Ascending aorta (tissue), 2 donors: Measurements from ENCODE around the gene APBA2. TPM values are rescaled to one million over a fixed set of nuclear protein-coding genes. Genes with fewer than 3 reads are reported as not detected.

Experiments used
- DNase-seq, 2 donors: peaks; one replicate each; pipeline ENCODE4 v3.0.0-alpha.2; 2019; ENCODE audit warnings: low spot score in 2 of 2
- H3K27ac ChIP-seq, 2 donors: fragments of 200-600 bp; sonication (generic); one replicate each; pipeline ENCODE4 v1.5.1; 2016 to 2017; ENCODE audit warnings: mild to moderate bottlenecking in 1 of 2
- H3K27me3 ChIP-seq: fragments of 200-600 bp; sonication (generic); one replicate; pipeline ENCODE4 v1.5.1; 2017
- H3K36me3 ChIP-seq, 2 donors: fragments of 200-600 bp; sonication (generic); one replicate each; pipeline ENCODE4 v1.5.1; 2016
- H3K4me1 ChIP-seq, 2 donors: fragments of 200-600 bp; sonication (generic); one replicate each; pipeline ENCODE4 v1.5.1; 2016 to 2017; ENCODE audit warnings: mild to moderate bottlenecking in 1 of 2
- H3K4me3 ChIP-seq, 2 donors: fragments of 200-600 bp; sonication (generic); one replicate each; pipeline ENCODE4 v1.5.1; 2016 to 2017; ENCODE audit warnings: mild to moderate bottlenecking in 1 of 2
- H3K9me3 ChIP-seq, 2 donors: fragments of 200-600 bp; sonication (generic); one replicate each; pipeline ENCODE4 v1.5.1; 2016
- intact Hi-C: fragments of 100-400 bp; cut with DNase I; formaldehyde crosslinking; loops from one replicate; pipeline ENCODE4 v1.15.1; 2023
- total RNA-seq: library from RNA; depleted of rRNA; stranded (reverse); fragments of >200 nt; gene quantifications from one replicate; pipeline ENCODE4 v1.1.0, GENCODE V29; 2016
- TF ChIP-seq, protein P1 (sequence below), 3 experiments: fragments of 200-600 bp in 2 of 3; fragments of 450-650 bp in 1 of 3; sonication (generic) in 2 of 3; IDR thresholded peaks; one replicate each; pipeline ENCODE4 v1.5.1; 2016 to 2019; ENCODE audit warnings: antibody characterized with exemption in 3 of 3, mild to moderate bottlenecking in 1 of 3, moderate library complexity in 1 of 3

Gene APBA2
- total RNA-seq, 1 donor from 2014 or later: 2.4 TPM

DNA sequence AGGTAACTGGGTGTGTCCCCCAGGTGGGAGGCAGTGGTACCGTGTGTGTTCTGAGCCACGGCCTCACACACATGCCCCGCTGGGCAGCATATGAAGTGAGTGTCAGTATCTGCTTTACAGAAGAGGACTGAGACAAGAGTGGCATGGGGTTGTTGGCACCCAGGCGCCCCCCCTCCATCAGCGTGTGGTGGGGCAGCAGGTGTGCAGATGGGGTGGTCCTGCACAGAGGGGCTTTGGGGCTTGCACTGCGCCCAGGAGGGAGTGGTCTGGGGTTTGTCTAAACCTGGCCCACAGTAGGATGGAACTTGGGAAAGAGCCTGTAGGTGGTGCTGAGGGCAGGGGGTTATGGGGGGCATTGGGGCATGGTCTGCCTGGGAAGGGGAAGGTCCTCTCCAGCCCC lies 176.0 kb downstream of the APBA2 start:
- no peak overlapping the region for H3K27ac ChIP-seq
- no peak overlapping the region for H3K4me3 ChIP-seq
- no peaks in the 10 kb centered on the region for H3K4me1 ChIP-seq
- DNase-seq: no peak
- H3K27me3 ChIP-seq: no peaks in the 10 kb centered on the region
- no peaks in the 10 kb centered on the region for H3K36me3 ChIP-seq
- intact Hi-C loops: no loop called here
- TF ChIP-seq, protein P1, sequence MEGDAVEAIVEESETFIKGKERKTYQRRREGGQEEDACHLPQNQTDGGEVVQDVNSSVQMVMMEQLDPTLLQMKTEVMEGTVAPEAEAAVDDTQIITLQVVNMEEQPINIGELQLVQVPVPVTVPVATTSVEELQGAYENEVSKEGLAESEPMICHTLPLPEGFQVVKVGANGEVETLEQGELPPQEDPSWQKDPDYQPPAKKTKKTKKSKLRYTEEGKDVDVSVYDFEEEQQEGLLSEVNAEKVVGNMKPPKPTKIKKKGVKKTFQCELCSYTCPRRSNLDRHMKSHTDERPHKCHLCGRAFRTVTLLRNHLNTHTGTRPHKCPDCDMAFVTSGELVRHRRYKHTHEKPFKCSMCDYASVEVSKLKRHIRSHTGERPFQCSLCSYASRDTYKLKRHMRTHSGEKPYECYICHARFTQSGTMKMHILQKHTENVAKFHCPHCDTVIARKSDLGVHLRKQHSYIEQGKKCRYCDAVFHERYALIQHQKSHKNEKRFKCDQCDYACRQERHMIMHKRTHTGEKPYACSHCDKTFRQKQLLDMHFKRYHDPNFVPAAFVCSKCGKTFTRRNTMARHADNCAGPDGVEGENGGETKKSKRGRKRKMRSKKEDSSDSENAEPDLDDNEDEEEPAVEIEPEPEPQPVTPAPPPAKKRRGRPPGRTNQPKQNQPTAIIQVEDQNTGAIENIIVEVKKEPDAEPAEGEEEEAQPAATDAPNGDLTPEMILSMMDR (IDR thresholded peaks at IDR 0.05): no peak
- H3K9me3 ChIP-seq: no peaks in the 10 kb centered on the region

DNA sequence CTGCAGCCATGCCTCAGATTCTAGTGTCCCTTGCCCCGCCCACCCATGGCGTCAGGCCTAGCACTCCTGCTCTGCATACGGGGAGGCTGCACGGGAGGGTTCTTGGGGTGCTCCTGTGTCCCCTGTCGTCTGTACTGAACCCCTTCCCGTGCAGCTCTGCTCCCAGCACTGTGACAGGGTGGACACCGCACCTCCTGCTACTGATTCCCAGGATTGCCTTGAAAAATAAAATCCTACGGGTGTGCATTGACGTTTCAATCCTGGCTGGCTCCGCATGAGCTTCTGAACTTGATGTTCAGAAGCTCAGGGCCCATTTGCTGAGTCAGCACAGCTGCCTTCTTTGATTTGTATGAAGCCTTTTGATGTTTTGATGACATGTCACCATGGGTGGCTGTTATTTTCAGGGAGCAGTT lies 176.4 kb downstream of the APBA2 start:
- Histone ChIP-seq H3K4me3 (no peak overlapping the region), H3K9me3 (no peaks in the 10 kb centered on the region), H3K4me1 (no peaks in the 10 kb centered on the region), H3K36me3 (no peaks in the 10 kb centered on the region), H3K27ac (no peak overlapping the region), H3K27me3 (no peaks in the 10 kb centered on the region)
- TF ChIP-seq, protein P1 (IDR thresholded peaks at IDR 0.05): no peak
- intact Hi-C loops: no loop called here
- no peak for DNase-seq

DNA sequence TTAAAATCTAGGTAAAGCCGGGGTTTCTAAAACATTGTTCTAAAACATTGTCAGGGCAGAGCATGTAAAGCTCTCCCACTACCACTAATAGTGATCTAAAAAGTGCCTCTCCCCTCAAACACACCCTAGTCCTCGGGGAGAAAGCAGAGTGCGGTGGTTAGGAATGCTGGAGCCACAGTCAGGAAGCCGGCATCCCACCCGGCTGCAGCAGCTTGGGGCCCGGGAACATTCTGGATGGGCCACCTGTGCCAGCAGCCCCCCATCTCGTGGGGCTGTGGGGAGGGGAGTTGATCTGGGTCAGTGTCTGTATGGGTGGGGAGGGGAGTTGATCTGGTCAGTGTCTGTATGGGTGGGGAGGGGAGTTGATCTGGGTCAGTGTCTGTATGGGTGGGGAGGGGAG lies 176.9 kb downstream of the APBA2 start:
- H3K4me3 ChIP-seq: no peak overlapping the region
- H3K27me3 ChIP-seq: no peaks in the 10 kb centered on the region
- no peaks in the 10 kb centered on the region for H3K9me3 ChIP-seq
- no peaks in the 10 kb centered on the region for H3K36me3 ChIP-seq
- no peaks in the 10 kb centered on the region for H3K4me1 ChIP-seq
- no peak for DNase-seq
- no peak overlapping the region for H3K27ac ChIP-seq
- intact Hi-C loops: no loop called here
- TF ChIP-seq, protein P1 (IDR thresholded peaks at IDR 0.05): no peak

DNA sequence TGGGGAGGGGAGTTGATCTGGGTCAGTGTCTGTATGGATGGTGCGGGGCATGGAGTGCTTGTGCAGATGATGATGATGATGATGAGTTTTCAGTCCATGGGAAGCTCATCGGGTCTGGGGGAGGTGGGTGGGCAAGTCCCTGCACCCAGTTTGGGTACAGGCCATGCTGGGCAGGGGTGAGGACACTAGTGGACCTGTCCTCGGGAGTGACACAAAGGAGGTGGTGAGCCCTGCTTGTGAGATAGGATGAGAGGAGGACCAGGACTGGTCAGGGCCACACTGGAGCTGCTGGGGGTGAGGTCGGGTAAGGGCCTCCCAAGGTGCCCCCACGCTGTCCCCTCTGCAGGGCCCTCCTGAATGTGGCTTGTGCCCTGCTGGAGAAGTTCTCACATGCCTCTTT lies 177.9 kb downstream of the APBA2 start:
- DNase-seq: no peak
- H3K27ac ChIP-seq: no peak overlapping the region
- H3K9me3 ChIP-seq: no peaks in the 10 kb centered on the region
- no peaks in the 10 kb centered on the region for H3K36me3 ChIP-seq
- no peaks in the 10 kb centered on the region for H3K27me3 ChIP-seq
- H3K4me3 ChIP-seq: no peak overlapping the region
- TF ChIP-seq, protein P1 (IDR thresholded peaks at IDR 0.05): no peak
- no peaks in the 10 kb centered on the region for H3K4me1 ChIP-seq
- intact Hi-C loops: no loop called here

DNA sequence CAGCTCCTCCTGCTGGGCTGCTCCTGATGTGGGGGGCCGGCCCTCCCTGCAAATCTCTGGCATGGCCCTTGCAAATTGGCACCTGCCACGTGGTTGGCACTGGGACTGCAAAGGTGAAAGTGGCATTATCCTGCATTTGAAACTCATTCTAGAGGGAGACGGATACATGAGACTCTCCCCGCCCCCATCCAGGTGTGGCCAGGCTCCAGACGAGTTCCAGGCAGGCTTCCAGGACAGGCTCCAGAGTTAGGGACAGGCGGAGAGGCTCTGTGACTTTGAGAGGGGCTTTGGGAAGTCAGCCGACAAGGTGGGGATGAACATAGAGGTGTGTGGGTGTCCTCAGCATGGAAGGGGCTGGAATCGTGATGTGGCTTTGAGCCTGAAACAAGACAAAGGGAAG lies 178.5 kb downstream of the APBA2 start:
- TF ChIP-seq, protein P1 (IDR thresholded peaks at IDR 0.05): no peak
- Histone ChIP-seq H3K4me3 (no peak overlapping the region), H3K9me3 (peaks cover 0 to 3% of the 10 kb centered on the region in 2 donors), H3K36me3 (no peaks in the 10 kb centered on the region), H3K27ac (no peak overlapping the region), H3K4me1 (no peaks in the 10 kb centered on the region), H3K27me3 (no peaks in the 10 kb centered on the region)
- intact Hi-C loops: no loop called here
- no peak for DNase-seq

DNA sequence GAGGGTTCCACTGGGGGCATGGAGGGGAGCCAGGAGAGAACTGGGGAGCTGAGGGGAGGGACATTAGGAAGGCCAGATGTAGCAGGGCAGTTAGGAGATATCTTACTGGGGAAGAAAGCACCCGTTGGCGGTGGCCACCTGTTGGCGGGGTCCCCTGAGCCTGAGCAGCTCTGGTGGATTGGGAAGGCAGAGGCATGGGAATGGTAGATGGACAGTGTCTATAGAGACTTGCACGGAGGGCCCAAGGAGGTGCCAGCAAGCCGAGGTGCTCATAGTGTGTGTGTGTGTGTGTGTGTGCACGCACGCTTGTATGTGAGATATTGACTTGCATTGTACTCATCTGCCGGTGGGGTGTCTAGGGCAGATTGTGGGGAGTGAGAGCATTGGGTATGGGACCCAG lies 179.0 kb downstream of the APBA2 start:
- TF ChIP-seq, protein P1 (IDR thresholded peaks at IDR 0.05): no peak
- intact Hi-C loops: no loop called here
- no peaks in the 10 kb centered on the region for H3K36me3 ChIP-seq
- no peak overlapping the region for H3K27ac ChIP-seq
- no peaks in the 10 kb centered on the region for H3K4me1 ChIP-seq
- H3K9me3 ChIP-seq: peaks cover 0 to 4% of the 10 kb centered on the region in 2 donors
- no peak overlapping the region for H3K4me3 ChIP-seq
- H3K27me3 ChIP-seq: no peaks in the 10 kb centered on the region
- DNase-seq: no peak
